HK-2 (cell line): ENCODE data around the gene HSPA12A.

ENCODE experiments used
- DNase-seq: peaks from one replicate; pipeline ENCODE4 v3.0.0-alpha.2; 2018; ENCODE audit not compliant: unreplicated experiment

HSPA12A gene

DNA sequence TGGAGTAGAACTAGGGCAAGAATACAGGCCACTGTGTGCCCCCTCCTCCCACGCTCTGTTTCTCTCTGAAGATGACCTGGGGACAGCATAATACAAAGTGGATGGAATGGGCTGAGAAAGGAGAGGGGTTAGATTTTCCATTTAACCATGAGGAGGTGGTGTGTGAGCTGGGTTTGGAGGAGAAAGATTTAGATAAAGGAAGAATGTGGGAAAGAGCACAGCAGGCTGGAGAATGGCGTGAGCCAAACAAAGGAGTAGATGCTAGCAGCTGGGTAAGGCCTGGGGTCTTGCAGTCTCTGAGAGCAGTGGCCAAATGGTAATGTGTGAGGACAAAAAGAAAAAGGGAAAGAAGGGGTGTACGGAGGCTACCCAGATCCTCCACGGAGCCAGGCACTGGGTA is 113.0 kb downstream of the HSPA12A start:
- DNase-seq = no peak

GRCh38 chr10:116627386-116627933 is 114.9 kb downstream of the HSPA12A start:
- DNase-seq = peak; percentile 41

DNA sequence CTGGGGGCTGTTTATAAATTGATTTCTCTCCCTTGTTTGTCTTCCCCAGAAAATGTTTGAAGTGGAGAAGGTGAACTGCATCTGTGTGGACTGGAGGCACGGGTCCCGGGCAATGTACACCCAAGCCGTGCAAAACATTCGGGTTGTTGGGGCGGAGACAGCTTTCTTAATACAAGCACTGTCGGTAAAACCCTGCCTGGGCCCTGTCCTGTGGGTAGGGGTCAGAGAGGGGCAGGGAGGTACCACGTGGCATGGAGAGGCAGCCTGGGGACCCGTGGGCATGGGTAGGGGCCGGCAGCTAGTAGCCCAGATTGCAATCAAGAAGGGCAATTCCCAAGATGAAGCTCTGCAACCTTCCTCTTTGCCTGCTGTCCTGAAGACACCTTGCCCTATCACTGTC is 115.6 kb downstream of the HSPA12A start:
- DNase-seq = no peak

- DNase-seq = no peak
Measured at GRCh38 chr10:116625845-116626244, 116.5 kb downstream of the HSPA12A start.

- no peak for DNase-seq
Measured at GRCh38 chr10:116621934-116622655, 120.3 kb downstream of the HSPA12A start.

GRCh38 chr10:116621476-116621875 is 120.9 kb downstream of the HSPA12A start:
- no peak for DNase-seq
